Cardiac atrium fibroblast (primary cell): ENCODE measurements around the gene SLC26A9. TPM values are rescaled to one million over a fixed set of nuclear protein-coding genes. Genes with fewer than 3 reads are reported as not detected.

ENCODE experiments used
- total RNA-seq: library from RNA; depleted of rRNA; stranded (reverse); fragments of >200 nt; gene quantifications from 2 replicates; pipeline ENCODE4 v1.2.3, GENCODE V29; 2015

SLC26A9 gene, protein sequence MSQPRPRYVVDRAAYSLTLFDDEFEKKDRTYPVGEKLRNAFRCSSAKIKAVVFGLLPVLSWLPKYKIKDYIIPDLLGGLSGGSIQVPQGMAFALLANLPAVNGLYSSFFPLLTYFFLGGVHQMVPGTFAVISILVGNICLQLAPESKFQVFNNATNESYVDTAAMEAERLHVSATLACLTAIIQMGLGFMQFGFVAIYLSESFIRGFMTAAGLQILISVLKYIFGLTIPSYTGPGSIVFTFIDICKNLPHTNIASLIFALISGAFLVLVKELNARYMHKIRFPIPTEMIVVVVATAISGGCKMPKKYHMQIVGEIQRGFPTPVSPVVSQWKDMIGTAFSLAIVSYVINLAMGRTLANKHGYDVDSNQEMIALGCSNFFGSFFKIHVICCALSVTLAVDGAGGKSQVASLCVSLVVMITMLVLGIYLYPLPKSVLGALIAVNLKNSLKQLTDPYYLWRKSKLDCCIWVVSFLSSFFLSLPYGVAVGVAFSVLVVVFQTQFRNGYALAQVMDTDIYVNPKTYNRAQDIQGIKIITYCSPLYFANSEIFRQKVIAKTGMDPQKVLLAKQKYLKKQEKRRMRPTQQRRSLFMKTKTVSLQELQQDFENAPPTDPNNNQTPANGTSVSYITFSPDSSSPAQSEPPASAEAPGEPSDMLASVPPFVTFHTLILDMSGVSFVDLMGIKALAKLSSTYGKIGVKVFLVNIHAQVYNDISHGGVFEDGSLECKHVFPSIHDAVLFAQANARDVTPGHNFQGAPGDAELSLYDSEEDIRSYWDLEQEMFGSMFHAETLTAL
- under 0.01 TPM in 1 of 2 replicates, not detected in the other for total RNA-seq

GRCh38 chr1:205943245-205943644 is at the start of gene SLC26A9:
Gene SLC26A9, minus strand, starts transcription at chr1:205943456. Its CDS starts 7,636 bp downstream, at chr1:205935820.

Other genes with a start within 250 kb of the SLC26A9 start
- gene NUCKS1, start 193.3 kb downstream of the SLC26A9 start, total RNA-seq: 67.5 and 81.3 TPM in 2 replicates
- 13.4 and 20.6 TPM in 2 replicates for gene RAB29, start 168.0 kb downstream of the SLC26A9 start, total RNA-seq
- 15.7 and 29.8 TPM in 2 replicates for gene SLC41A1, start 130.3 kb downstream of the SLC26A9 start, total RNA-seq
- not detected in 2 replicates for gene PM20D1, start 93.3 kb downstream of the SLC26A9 start, total RNA-seq
- 3.1 and 8.6 TPM in 2 replicates for gene RAB7B, start 59.9 kb upstream of the SLC26A9 start, total RNA-seq
- gene CTSE, start 80.4 kb upstream of the SLC26A9 start, total RNA-seq: not detected in 2 replicates
- gene RHEX, start 109.7 kb upstream of the SLC26A9 start, total RNA-seq: not detected in 2 replicates
- gene AVPR1B, start 173.9 kb upstream of the SLC26A9 start, total RNA-seq: not detected in 2 replicates